MCF 10A (cell line): Measurements from ENCODE around the gene ELP5. TPM values are rescaled to one million over a fixed set of nuclear protein-coding genes. Genes with fewer than 3 reads are reported as not detected.

ENCODE experiments used
- BruUV-seq: library from RNA; stranded (reverse); fragments of 400-500 nt; replicated peaks from 2 replicates; lab custom pipeline; 2021; lab: Mats Ljungman, UMichigan
- CTCF ChIA-PET: fragments of 300-600 bp; sonication (Branson Sonifier 250); formaldehyde crosslinking; extraction: SDS; loops from one replicate; lab custom pipeline; 2021; ENCODE audit warnings: antibody characterized with exemption, inconsistent platforms; lab: Yijun Ruan, JAX
- POLR2A ChIA-PET: fragments of 300-600, 350-650 bp; sonication (Branson Sonifier 250); formaldehyde crosslinking; extraction: SDS; loops from one replicate; lab custom pipeline; 2020; ENCODE audit warnings: antibody characterized with exemption, inconsistent platforms; lab: Yijun Ruan, JAX
- DNase-seq: peaks from one replicate; pipeline ENCODE4 v3.0.0-alpha.2; 2018; ENCODE audit not compliant: unreplicated experiment
- H3K27ac Mint-ChIP-seq: one replicate; pipeline ENCODE4 v1.8.0; 2022; ENCODE audit warnings: mild to moderate bottlenecking, low read depth, mixed read lengths; ENCODE audit not compliant: unreplicated experiment
- H3K27me3 Mint-ChIP-seq: one replicate; pipeline ENCODE4 v1.8.0; 2022; ENCODE audit warnings: mixed read lengths; ENCODE audit not compliant: insufficient read depth, unreplicated experiment
- H3K36me3 Mint-ChIP-seq: one replicate; pipeline ENCODE4 v1.8.0; 2022; ENCODE audit warnings: mild to moderate bottlenecking, moderate library complexity, mixed read lengths; ENCODE audit not compliant: insufficient read depth, unreplicated experiment
- H3K4me1 Mint-ChIP-seq: one replicate; pipeline ENCODE4 v1.8.0; 2022; ENCODE audit warnings: mixed read lengths; ENCODE audit not compliant: insufficient read depth, unreplicated experiment
- H3K4me3 Mint-ChIP-seq: one replicate; pipeline ENCODE4 v1.8.0; 2022; ENCODE audit warnings: mild to moderate bottlenecking, moderate library complexity, mixed read lengths; ENCODE audit not compliant: unreplicated experiment
- H3K9me3 Mint-ChIP-seq: one replicate; pipeline ENCODE4 v1.8.0; 2022; ENCODE audit warnings: mixed read lengths; ENCODE audit not compliant: unreplicated experiment
- intact Hi-C: fragments of 100-400 bp; cut with micrococcal nuclease; formaldehyde crosslinking; loops from 2 replicates; pipeline ENCODE4 v1.14.1; 2022
- total RNA-seq: library from RNA; stranded (reverse); gene quantifications from 2 replicates; pipeline ENCODE4 v1.2.3, GENCODE V29; 2022
- TF ChIP-seq, protein P1 (sequence below): fragments of 200-600 bp; IDR thresholded peaks from one replicate; pipeline ENCODE4 v1.8.0; 2022; ENCODE audit warnings: antibody characterized with exemption, mild to moderate bottlenecking; ENCODE audit not compliant: unreplicated experiment

ELP5 gene
- total RNA-seq, 1 experiment from 2014 or later = 91.3 TPM

DNA sequence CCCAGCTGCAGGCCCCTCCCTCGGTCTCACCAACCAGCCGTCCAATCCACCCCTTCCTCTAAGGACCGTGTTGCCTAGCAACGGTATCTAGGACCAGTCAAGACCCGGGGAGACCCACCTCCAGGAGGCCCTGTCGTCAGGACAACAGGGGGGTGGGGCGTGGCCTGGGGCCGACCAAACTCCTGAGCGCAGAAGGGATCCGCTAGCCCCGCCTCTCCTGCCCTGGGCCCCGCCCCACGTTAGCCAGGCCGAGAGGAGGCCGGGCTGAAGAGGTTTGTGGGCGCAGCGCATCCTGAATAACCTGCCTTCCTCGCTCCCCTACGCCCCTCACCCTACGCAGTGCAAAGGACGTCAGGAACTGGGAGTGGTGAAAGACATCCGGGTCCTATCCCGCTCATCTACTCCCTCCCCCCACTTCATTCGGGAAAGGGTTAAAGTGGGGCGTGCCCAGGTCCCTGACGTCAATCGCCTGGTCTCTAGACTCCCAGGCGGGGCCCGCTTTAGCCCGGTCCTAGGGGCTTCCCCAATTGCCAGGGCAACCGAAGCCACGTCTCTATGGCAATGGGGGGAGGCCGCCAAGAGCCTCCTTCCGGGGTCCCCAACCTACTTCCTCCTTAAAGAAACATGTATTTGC lies 47.1 kb upstream of the ELP5 start:
- no peak overlapping the region for H3K27ac Mint-ChIP-seq
- POLR2A ChIA-PET = no interaction called here
- H3K9me3 Mint-ChIP-seq = no peaks in the 10 kb centered on the region
- peaks cover 11% of the 10 kb centered on the region for H3K36me3 Mint-ChIP-seq
- CTCF ChIA-PET = no interaction called here
- TF ChIP-seq, protein P1, sequence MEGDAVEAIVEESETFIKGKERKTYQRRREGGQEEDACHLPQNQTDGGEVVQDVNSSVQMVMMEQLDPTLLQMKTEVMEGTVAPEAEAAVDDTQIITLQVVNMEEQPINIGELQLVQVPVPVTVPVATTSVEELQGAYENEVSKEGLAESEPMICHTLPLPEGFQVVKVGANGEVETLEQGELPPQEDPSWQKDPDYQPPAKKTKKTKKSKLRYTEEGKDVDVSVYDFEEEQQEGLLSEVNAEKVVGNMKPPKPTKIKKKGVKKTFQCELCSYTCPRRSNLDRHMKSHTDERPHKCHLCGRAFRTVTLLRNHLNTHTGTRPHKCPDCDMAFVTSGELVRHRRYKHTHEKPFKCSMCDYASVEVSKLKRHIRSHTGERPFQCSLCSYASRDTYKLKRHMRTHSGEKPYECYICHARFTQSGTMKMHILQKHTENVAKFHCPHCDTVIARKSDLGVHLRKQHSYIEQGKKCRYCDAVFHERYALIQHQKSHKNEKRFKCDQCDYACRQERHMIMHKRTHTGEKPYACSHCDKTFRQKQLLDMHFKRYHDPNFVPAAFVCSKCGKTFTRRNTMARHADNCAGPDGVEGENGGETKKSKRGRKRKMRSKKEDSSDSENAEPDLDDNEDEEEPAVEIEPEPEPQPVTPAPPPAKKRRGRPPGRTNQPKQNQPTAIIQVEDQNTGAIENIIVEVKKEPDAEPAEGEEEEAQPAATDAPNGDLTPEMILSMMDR = no peak
- H3K4me3 Mint-ChIP-seq = no peak overlapping the region
- BruUV-seq = no TSS peak
- peaks cover 18% of the 10 kb centered on the region for H3K27me3 Mint-ChIP-seq
- H3K4me1 Mint-ChIP-seq = no peaks in the 10 kb centered on the region
- DNase-seq = no peak
- intact Hi-C loops = no loop called here

DNA sequence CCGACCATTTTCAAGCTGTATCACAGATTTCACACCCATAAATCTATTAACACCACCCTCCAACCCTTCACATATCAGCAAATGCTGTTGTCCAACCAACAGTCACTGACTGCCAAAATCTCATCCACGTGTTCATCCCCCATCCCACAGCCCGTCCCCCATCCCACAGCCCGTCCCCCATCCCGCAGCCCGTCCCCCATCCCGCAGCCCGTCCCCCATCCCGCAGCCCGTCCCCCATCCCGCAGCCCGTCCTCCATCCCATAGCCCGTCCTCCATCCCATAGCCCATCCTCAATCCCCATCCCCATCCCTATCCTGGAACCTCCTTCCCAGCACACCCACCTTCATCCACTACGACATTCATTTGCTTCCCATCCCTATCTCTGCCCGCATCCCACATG lies 46.5 kb upstream of the ELP5 start:
- TF ChIP-seq, protein P1 = no peak
- H3K9me3 Mint-ChIP-seq = no peaks in the 10 kb centered on the region
- no peaks in the 10 kb centered on the region for H3K4me1 Mint-ChIP-seq
- peaks cover 18% of the 10 kb centered on the region for H3K27me3 Mint-ChIP-seq
- no TSS peak for BruUV-seq
- ChIA-PET POLR2A (interaction anchor here (0.7 kb wide), 1 partner anchor 452 kb away, joined by 4 read pairs; no protein-coding TSS in a partner anchor), CTCF (no interaction called here)
- DNase-seq = no peak
- intact Hi-C loops = no loop called here
- no peak overlapping the region for H3K4me3 Mint-ChIP-seq
- no peak overlapping the region for H3K27ac Mint-ChIP-seq
- peaks cover 11% of the 10 kb centered on the region for H3K36me3 Mint-ChIP-seq

DNA sequence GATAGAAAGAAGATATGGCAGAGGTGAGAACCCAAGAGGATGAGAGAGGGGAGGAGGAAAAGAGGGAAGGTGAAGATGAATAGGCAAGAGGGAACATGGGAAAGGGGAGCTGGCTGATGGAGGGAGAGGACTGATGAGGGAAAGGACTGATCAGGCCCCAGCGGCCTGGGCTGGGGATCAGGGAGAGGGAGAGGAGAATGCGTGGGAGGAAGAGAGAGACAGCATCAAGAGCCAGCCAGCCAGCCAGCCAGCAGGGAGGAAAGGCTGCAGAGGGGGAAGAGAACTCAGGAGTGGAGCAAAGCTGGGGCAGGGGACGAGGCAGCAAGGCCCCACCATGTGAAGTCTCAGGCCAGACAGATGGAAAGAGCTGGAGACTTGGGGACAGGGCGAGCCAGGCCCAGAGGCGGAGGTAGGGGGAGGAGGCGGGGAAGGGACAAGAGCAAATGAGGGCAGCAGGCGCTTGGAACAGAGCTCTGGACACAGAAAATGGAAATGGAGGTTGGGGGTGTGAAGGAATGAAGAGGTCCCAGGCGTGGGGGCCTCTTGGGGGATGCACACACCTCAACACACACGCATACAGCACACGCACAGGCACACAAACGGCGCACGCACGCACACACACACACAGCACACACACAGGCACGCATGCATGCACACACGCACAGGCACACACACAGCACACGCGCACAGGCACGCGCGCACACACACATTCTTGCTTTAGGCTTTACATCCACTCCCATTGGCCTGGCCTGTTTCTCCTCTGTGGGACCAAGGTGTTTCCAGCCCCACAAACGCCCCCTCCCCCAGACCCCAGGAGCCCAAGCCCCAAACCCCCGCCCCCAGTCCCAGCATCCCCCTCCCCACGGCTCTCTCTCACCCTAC lies 44.7 kb upstream of the ELP5 start:
- H3K27me3 Mint-ChIP-seq = peaks cover 18% of the 10 kb centered on the region
- no peak overlapping the region for H3K4me3 Mint-ChIP-seq
- peaks cover 9% of the 10 kb centered on the region for H3K36me3 Mint-ChIP-seq
- H3K27ac Mint-ChIP-seq = no peak overlapping the region
- TF ChIP-seq, protein P1 = no peak
- no peak for DNase-seq
- intact Hi-C loops = no loop called here
- CTCF ChIA-PET = interaction anchor here (0.6 kb wide), 1 partner anchor 30 kb away, joined by 3 read pairs; no protein-coding TSS in a partner anchor
- H3K4me1 Mint-ChIP-seq = no peaks in the 10 kb centered on the region
- no TSS peak for BruUV-seq
- POLR2A ChIA-PET = interaction anchor here (0.6 kb wide), 1 partner anchor 683 kb away, joined by 3 read pairs; no protein-coding TSS in a partner anchor
- no peaks in the 10 kb centered on the region for H3K9me3 Mint-ChIP-seq

DNA sequence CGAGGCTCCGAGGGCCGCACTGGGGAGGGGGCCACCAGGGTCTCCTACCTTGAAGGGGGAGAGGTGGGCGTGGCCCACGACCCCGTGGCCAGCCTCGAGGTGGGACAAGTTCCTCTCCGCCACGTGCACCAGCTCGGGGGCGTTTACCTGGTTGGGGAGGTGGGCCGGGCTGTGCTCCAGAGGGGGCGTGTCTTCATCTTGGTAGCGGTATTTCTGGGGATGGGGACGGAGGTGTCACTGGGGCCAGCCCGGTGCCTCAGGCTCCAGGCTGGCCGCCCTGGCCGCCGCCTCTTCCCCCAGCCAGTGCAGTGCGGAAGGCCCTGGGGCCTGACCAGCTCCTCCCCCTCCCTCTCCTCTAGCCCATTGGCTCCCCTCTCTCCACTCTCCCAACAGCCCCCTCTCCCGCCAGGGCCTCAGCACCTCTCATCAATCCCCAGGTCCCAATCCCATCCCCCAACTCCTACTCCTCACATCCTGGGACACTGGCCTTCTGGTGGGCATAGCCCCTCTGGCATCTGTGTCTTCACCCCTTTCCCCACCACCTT lies 43.9 kb upstream of the ELP5 start:
- intact Hi-C loops = no loop called here
- Mint-ChIP-seq H3K4me1 (no peaks in the 10 kb centered on the region), H3K27me3 (peaks cover 18% of the 10 kb centered on the region), H3K27ac (no peak overlapping the region), H3K36me3 (peaks cover 5% of the 10 kb centered on the region), H3K9me3 (no peaks in the 10 kb centered on the region), H3K4me3 (no peak overlapping the region)
- no peak for DNase-seq
- TF ChIP-seq, protein P1 = no peak
- CTCF ChIA-PET = interaction anchor here (0.6 kb wide), 1 partner anchor 30 kb away, joined by 3 read pairs; no protein-coding TSS in a partner anchor
- no TSS peak for BruUV-seq
- POLR2A ChIA-PET = no interaction called here
